GM18907 (cell line): Measurements from ENCODE around the gene FAM76A.
"Not testable (repeated sequence)": the region's sequence is repeated elsewhere in the genome, so short reads cannot be mapped to it uniquely, and the experiment has no call there.

ENCODE experiments used
- ATAC-seq: cut with Tn5 transposase; IDR thresholded peaks from one replicate; pipeline ENCODE4 v1.9.1; 2021; ENCODE audit warnings: mild to moderate bottlenecking, moderate library complexity; ENCODE audit not compliant: unreplicated experiment

FAM76A gene

DNA sequence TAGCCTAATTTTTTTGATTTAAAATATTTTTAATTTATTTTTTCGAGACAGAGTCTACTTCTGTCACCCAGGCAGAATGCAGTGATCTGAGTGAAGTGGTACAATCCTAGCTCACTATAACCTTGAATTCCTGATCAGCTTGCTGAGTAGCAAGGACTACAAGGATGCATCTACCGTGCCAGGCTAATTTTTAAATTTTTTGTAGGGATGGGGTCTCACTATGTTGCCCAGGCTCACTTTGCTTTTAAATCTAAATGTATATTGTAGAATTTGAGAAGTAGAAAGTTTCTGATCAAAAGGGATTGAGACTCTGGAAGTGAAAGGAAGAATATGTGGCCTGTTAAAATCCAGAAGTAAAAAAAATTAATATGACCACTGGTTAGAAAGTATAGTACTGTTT lies 48.9 kb downstream of the FAM76A start:
- ATAC-seq, result no peak

- not testable (repeated sequence) for ATAC-seq
Measured at GRCh38 chr1:27775336-27775735, 49.6 kb downstream of the FAM76A start.

DNA sequence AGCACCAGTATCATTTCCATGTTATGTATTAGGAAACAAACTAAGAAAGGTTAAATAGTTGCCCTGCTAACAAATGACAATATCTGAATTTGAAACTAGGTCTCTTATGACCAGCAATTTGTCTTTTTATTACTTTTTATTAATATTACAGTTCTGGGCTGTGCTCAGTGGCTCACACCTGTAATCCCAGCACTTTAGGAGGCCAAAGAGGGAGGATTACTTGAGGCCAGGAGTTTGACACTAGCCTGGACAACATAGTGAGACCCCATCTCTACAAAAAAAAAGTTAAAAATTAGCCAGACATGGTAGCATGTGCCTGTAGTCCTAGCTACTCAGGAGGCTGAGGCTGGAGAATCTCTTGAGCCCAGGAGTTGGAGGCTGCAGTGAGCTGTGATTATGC lies 50.5 kb downstream of the FAM76A start:
- not testable (repeated sequence) for ATAC-seq

- ATAC-seq, result no peak
Measured at GRCh38 chr1:27778056-27778455, 52.3 kb downstream of the FAM76A start.

DNA sequence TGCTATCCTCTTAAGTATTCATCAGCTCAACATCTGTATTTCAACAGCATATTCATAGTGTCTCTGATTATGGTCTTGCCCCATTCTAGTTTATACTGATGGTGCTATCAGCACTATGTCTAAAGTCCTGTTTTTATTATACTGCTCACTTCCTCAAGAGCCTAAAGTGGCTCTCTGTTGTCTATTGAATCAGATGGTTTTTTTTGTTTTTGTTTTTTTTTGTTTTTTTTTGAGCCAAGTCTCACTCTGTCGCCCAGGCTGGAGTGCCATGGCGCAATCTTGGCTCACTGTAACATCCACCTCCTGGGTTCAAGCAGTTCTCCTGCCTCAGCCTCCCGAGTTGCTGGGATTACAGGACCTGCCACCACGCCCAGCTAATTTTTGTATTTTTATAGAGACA lies 53.4 kb downstream of the FAM76A start:
- no peak for ATAC-seq

- ATAC-seq, result no peak
Measured at GRCh38 chr1:27782950-27783349, 57.2 kb downstream of the FAM76A start.

- no peak for ATAC-seq
Measured at GRCh38 chr1:27784700-27785099, 58.9 kb downstream of the FAM76A start.

DNA sequence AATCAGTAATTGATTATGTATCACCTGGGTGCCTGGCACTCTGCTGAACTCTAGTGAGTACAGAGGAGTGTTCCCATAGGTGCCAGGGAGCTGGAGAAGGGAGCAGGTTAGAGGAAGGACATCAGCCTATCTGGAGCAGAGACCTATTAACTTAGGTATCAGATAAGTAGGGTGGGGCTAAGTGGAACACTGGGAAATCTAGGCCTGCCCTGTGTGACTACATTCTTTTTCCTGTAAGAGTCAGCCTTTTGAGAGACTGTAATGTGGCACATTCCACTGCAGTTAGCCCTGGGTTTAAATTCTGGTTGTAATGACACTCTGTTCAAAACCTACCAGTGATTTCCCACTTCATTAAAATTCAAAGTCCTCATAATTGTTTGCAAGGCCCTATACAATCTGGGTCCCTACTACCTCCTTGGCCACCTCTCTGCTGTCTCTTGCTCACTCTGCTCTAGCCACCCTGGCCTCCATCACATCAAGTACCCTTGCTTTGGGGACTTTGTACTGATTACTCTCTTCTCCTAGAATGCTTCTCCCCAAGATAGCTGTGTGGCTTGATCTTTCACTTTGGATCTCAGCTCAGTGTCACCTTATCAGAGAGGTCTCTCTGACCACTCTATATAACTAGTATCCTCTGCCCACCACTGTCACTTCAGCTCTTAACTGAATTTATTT lies 60.2 kb downstream of the FAM76A start:
- no peak for ATAC-seq

DNA sequence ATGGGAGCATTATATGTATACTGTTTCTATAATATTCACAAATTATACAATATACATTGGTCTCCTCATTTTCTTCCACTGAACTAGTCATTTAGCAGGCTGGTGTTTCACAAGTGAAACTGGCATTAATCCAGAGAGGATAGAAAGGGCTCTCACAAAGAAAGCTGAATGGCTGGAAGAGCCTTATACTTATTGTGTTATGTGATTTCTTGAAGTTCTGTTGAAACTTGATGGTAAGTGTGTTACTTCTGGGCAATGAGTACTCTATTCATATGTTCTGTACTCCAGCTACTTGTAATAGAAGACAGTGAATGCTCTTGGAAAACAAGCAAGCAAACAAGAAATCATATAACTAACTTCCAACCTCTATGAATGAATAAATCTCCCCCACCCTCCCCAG lies 62.1 kb downstream of the FAM76A start:
- no peak for ATAC-seq

- ATAC-seq, result no peak
Measured at GRCh38 chr1:27789540-27790041, 63.8 kb downstream of the FAM76A start.

- not testable (repeated sequence) for ATAC-seq
Measured at GRCh38 chr1:27790270-27790669, 64.5 kb downstream of the FAM76A start.

DNA sequence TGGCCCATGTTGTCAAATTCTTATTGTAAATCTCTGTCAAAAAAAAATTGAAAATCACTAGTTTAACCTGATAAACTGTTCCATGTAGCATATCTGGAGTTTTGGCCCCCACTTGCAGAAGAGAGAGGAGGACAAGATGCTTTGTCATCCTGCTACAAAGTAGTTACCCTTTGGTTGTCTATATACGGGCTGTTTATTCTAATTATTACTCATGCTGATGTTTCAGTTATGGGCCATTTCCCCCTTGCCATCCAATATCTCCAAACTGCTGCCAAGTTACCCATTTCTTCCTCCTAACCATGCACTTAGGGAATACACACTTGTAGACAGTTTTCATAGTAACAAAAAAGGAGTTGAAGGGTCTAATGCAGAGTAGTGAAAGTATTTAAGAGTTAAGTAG lies 69.8 kb downstream of the FAM76A start:
- ATAC-seq, result no peak

GRCh38 chr1:27804791-27805190 lies 79.0 kb downstream of the FAM76A start:
- ATAC-seq, result no peak

DNA sequence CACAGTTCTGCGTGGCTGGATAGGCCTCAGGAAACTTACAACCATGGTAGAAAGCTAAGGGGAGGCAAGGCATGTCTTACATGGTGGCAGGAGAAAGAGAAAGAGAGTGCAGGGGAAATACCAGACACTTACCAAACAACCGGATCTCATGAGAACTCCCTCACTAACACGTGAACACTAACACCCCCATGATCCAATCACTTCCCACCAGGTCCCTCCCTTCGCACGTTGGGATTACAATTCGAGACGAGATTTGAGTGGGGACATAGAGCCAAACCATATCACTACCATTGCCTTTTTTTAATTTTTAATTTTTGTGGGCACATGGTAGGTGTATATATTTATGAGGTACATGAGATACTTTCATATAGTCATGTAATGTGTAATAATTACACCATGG lies 81.0 kb downstream of the FAM76A start:
- ATAC-seq, result no peak

- ATAC-seq, result no peak
Measured at GRCh38 chr1:27807385-27807784, 81.6 kb downstream of the FAM76A start.

GRCh38 chr1:27808131-27808530 lies 82.4 kb downstream of the FAM76A start:
- not testable (repeated sequence) for ATAC-seq

DNA sequence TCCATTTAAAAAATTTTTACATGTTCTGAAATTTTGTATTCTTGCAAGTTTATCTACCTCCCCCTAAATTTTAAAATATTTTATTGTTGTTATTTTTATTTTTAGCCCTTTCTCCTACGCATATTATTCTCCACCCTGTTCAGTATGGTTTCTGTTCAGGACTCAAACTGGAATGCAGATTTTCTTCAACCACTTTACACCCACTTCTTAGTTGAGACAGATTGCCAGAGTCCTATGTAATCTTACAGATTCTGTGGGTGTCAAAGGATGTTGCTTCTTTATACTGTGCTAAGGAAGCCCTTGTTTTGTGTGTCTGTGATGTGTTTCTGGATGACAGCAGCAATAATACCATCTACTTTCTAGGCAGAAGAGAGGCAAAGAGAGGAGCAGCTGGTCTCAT lies 84.1 kb downstream of the FAM76A start:
- ATAC-seq, result no peak

DNA sequence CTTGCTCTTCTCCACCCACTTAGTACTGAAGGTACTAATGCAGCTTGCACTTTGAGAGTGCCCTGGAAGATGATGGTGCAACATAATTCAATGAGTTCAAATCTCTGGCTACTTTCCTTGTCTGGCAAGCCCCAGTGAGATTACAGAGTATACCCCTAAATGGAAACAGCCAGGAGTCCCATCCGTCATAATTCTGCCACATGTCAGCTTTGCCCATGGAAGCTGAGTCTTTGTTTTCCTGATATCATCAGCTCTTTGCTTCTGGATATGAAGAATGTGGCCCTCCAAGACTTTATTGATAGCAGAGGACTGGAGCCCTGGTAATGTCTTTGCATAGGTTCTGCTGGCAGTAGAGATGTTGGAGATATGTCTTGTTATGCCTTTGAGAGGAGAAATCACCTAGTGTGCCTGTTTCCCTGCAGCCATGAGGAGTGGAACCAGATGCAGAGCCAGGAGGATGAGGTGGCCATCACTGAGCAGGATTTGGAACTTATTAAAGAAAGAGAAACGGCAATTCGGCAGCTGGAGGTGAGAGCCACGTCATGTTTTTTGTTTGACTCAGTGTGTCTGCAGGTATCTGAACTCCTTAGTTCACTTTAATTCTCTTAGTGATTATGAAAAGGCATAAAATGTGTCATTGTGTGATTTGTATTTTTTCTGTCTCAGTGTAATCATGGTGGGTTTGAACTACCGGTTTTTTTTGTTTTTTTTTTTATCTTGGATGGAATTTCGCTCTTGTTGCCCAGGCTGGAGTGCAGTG lies 86.2 kb downstream of the FAM76A start:
- ATAC-seq, result no peak
